Measurements from ENCODE around the gene RIN1.

RIN1 gene

DNA sequence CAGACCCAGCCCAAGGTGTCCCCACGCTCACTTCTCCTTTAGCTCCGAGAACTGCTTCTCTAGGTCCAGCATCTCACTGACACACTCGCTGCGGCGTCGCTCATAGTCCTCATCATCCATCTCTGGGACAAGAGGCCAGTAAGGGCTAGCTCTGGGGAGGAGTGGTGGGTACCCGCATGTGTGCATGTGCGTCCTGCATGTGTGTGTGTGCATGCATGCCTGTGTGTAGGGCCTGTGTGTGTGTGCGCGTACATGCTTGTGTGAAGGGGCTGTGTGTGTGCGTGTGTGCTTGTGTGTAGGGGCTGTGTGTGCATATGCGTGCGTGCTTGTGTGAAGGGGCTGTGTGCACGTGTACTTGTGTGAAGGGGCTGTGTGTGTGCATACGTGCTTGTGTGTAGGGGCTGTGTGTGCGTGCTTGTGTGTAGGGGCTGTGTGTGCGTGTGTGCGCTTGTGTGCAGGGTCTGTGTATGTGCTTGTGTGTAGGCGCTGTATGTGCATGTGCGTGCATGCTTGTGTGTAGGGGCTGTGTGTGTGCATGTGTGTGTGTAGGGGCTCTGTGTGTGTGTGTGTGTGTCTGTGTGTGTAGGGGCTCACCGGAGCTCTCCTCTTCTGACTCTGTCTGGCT, 5.4 kb upstream of the RIN1 start:
- H3K4me1 Mint-ChIP-seq: peaks cover 76% of the 10 kb centered on the region
- H3K27ac Mint-ChIP-seq: peak overlapping the region; percentile 7
- no peak overlapping the region for H3K4me3 Mint-ChIP-seq
- ATAC-seq (no peak), DNase-seq (ENCODE audit: low spot score in 2 of 2) (no peak)
- no peaks in the 10 kb centered on the region for H3K9me3 Mint-ChIP-seq
- peaks cover 69% of the 10 kb centered on the region for H3K36me3 Mint-ChIP-seq

- ATAC-seq: no peak
- no peaks in the 10 kb centered on the region for H3K9me3 Mint-ChIP-seq
- no peak for DNase-seq (ENCODE audit: low spot score in 2 of 2)
- peaks cover 75% of the 10 kb centered on the region for H3K4me1 Mint-ChIP-seq
- H3K4me3 Mint-ChIP-seq: no peak overlapping the region
- no peak overlapping the region for H3K27ac Mint-ChIP-seq
- H3K36me3 Mint-ChIP-seq: peaks cover 74% of the 10 kb centered on the region
Measured at GRCh38 chr11:66340596-66341501, 4.6 kb upstream of the RIN1 start.

GRCh38 chr11:66339686-66340483, 3.7 kb upstream of the RIN1 start:
- no peak overlapping the region for H3K27ac Mint-ChIP-seq
- H3K4me1 Mint-ChIP-seq: peaks cover 72% of the 10 kb centered on the region
- H3K4me3 Mint-ChIP-seq: no peak overlapping the region
- no peaks in the 10 kb centered on the region for H3K9me3 Mint-ChIP-seq
- H3K36me3 Mint-ChIP-seq: peaks cover 68% of the 10 kb centered on the region
- no peak for DNase-seq (ENCODE audit: low spot score in 2 of 2)
- no peak for ATAC-seq

- no peak for ATAC-seq
- Mint-ChIP-seq H3K27ac (peak overlapping the region; percentile 86), H3K9me3 (no peaks in the 10 kb centered on the region), H3K4me1 (peaks cover 66% of the 10 kb centered on the region), H3K36me3 (peaks cover 66% of the 10 kb centered on the region), H3K4me3 (no peak overlapping the region)
- DNase-seq (ENCODE audit: low spot score in 2 of 2): no peak
Measured at GRCh38 chr11:66339162-66339675, 3.0 kb upstream of the RIN1 start.

- Mint-ChIP-seq H3K4me1 (peaks cover 59% of the 10 kb centered on the region), H3K9me3 (no peaks in the 10 kb centered on the region), H3K27ac (peak overlapping the region; percentile 94), H3K36me3 (peaks cover 62% of the 10 kb centered on the region), H3K4me3 (no peak overlapping the region)
- no peak for ATAC-seq
- DNase-seq (ENCODE audit: low spot score in 2 of 2): no peak
Measured at GRCh38 chr11:66338276-66339161, 2.3 kb upstream of the RIN1 start.

DNA sequence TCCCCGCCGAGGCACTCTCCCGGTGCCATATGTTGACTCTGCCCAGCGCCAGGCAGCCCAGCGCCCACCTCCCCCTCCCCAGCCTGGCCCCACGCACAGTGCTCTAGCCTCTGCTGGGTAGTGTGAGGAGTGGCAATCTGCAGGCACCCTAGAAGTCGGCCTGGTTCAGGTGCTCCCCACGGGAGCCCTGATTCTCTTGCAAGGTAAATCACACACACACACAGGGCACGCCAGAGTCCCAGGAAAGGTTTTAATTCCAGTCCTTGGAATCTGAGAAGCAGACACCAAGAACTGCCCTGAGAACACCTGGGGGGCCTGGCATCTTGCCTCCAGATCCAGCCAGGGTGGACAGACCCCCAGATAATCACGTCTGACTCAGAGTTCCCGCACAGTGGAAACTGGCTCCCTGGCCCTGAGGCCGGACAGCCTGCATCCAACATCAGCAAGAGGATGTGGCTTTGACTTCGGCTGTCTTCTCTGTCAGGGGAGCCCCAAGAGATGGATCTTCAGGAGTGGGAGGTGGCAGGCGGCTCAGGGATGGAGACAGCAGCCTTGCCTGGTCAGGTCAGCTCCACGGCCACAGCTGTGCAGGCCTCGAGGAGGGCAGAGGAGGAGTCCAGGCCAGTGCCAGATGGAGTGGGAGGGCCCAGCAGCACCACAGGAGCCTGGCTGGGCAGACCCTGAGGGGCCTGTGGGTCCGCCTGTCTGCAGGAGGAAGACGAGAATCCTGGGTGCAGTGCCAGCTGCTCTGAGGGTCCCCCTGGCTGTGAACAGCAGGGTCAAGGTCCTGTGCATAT, 1.1 kb upstream of the RIN1 start:
- Mint-ChIP-seq H3K4me1 (peaks cover 48% of the 10 kb centered on the region), H3K36me3 (peaks cover 55% of the 10 kb centered on the region), H3K4me3 (peak overlapping the region; percentile 78), H3K27ac (peak overlapping the region; percentile 94), H3K9me3 (no peaks in the 10 kb centered on the region)
- DNase-seq (ENCODE audit: low spot score in 2 of 2) (no peak), ATAC-seq (no peak)

- H3K4me1 Mint-ChIP-seq: peaks cover 36% of the 10 kb centered on the region
- no peaks in the 10 kb centered on the region for H3K9me3 Mint-ChIP-seq
- peak overlapping the region; percentile 78 for H3K4me3 Mint-ChIP-seq
- ATAC-seq: no peak
- peak overlapping the region; percentile 94 for H3K27ac Mint-ChIP-seq
- no peak for DNase-seq (ENCODE audit: low spot score in 2 of 2)
- peaks cover 38% of the 10 kb centered on the region for H3K36me3 Mint-ChIP-seq
Measured at GRCh38 chr11:66335531-66336233, 552 bp downstream of the RIN1 start.

GRCh38 chr11:66334605-66335442, 1.4 kb downstream of the RIN1 start:
- no peaks in the 10 kb centered on the region for H3K9me3 Mint-ChIP-seq
- H3K36me3 Mint-ChIP-seq: peaks cover 33% of the 10 kb centered on the region
- H3K4me3 Mint-ChIP-seq: peak overlapping the region; percentile 78
- H3K4me1 Mint-ChIP-seq: peaks cover 36% of the 10 kb centered on the region
- ATAC-seq (no peak), DNase-seq (ENCODE audit: low spot score in 2 of 2) (no peak)
- H3K27ac Mint-ChIP-seq: peak overlapping the region; percentile 89

DNA sequence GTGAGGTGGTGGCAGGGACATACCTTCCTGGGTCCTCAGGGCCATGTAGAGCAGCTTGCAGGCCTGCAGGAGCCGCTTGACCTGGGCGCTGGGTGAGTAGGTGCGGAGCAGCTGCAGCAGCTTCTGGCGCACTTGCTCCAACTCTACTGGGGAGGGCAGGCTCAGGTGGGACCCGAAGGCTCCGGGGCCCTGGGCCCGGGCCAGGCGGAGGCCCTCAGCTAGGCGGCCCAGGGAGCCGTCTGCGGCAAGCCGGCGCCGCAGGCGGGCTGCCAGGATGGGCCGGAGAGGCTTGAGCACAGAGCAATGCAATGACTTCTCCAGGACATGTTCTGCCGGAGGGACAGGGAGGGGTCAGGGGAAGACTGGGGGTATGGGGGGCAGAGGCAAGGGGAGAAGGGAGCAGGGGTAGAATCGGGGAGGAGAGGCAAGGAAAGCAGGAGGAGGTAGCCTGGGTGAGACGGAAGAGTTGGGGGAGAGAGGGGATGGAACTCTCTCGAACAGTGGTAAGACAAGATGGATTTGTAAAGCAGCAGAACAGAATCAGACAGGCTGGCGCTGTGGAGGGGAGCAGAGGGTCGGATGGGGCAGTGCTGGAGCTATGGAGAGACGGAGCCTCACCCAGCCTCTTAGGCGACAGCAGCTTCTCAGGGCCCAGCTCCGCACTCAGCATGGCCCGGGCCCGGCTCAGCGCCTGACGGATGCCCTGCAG, 2.2 kb downstream of the RIN1 start:
- peaks cover 25% of the 10 kb centered on the region for H3K36me3 Mint-ChIP-seq
- H3K27ac Mint-ChIP-seq: no peak overlapping the region
- ATAC-seq: no peak
- H3K4me1 Mint-ChIP-seq: peaks cover 33% of the 10 kb centered on the region
- H3K4me3 Mint-ChIP-seq: no peak overlapping the region
- DNase-seq (ENCODE audit: low spot score in 2 of 2): no peak
- no peaks in the 10 kb centered on the region for H3K9me3 Mint-ChIP-seq

DNA sequence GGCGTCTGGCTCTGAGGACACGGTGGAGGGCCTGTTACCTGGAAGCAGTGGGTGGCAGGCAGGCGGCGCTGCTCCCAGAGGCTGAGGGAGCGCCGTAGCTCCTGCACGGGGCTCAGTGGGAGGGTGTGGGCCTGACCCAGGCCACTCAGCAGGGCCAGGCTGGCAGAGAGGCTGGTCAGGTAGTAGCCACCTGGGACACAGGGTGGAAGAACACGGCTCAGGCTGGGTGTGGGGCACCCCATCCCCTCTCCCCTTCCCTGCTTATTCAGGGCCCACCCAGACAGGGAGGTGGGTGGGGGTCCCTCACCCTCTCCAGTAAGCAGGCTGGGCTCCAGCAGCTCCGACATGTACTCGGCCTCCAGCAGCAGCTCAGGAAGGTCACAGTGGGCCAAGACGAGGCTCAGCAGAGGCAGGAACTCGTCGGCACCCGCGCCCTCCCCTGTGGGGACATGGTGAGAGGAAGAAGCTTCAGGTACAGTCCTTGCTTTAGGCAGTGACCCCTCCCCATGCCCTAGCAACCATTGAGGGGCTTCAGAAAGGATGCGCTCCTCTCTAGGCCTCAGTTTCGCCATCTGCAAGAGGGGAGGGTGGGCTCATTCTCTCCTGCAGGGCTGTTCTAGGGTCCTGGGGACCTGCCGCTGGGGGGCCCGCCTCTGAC, 2.9 kb downstream of the RIN1 start:
- H3K9me3 Mint-ChIP-seq: no peaks in the 10 kb centered on the region
- H3K36me3 Mint-ChIP-seq: peaks cover 18% of the 10 kb centered on the region
- no peak for ATAC-seq
- no peak overlapping the region for H3K27ac Mint-ChIP-seq
- H3K4me3 Mint-ChIP-seq: no peak overlapping the region
- no peak for DNase-seq (ENCODE audit: low spot score in 2 of 2)
- H3K4me1 Mint-ChIP-seq: peaks cover 34% of the 10 kb centered on the region

GRCh38 chr11:66332371-66333219, 3.6 kb downstream of the RIN1 start:
- peaks cover 14% of the 10 kb centered on the region for H3K36me3 Mint-ChIP-seq
- ATAC-seq: no peak
- no peak overlapping the region for H3K4me3 Mint-ChIP-seq
- no peak for DNase-seq (ENCODE audit: low spot score in 2 of 2)
- H3K27ac Mint-ChIP-seq: no peak overlapping the region
- H3K4me1 Mint-ChIP-seq: peaks cover 37% of the 10 kb centered on the region
- no peaks in the 10 kb centered on the region for H3K9me3 Mint-ChIP-seq
